H9 (cell line): ENCODE results near the gene FHOD3. TPM values are rescaled to one million over a fixed set of nuclear protein-coding genes. Genes with fewer than 3 reads are reported as not detected.

ENCODE experiments used
- DNase-seq: peaks from one replicate; pipeline ENCODE4 v3.0.0-alpha.2; 2017
- H2AFZ ChIP-seq: one replicate; pipeline ENCODE4 v1.6.1; 2013; ENCODE audit warnings: mild to moderate bottlenecking, low read length, control low read depth, moderate library complexity
- H2AK5ac ChIP-seq: 2 replicates; pipeline ENCODE4 v1.6.1; 2013; ENCODE audit warnings: low read length, control low read depth, mixed read lengths; ENCODE audit not compliant: insufficient read length
- H2BK120ac ChIP-seq: one replicate; pipeline ENCODE4 v1.6.1; 2013; ENCODE audit warnings: low read depth, mild to moderate bottlenecking, low read length, control low read depth, inconsistent platforms; ENCODE audit not compliant: poor library complexity, severe bottlenecking
- H2BK12ac ChIP-seq: 2 replicates; pipeline ENCODE4 v1.6.1; 2013; ENCODE audit warnings: low read length, control low read depth, mixed read lengths, low read depth; ENCODE audit not compliant: insufficient read length
- H2BK15ac ChIP-seq: 2 replicates; pipeline ENCODE4 v1.6.1; 2013; ENCODE audit warnings: low read depth, low read length, control low read depth
- H2BK20ac ChIP-seq: one replicate; pipeline ENCODE4 v1.6.1; 2013; ENCODE audit warnings: low read depth, mild to moderate bottlenecking, low read length, control low read depth, inconsistent platforms; ENCODE audit not compliant: poor library complexity, severe bottlenecking
- H2BK5ac ChIP-seq: 2 replicates; pipeline ENCODE4 v1.6.1; 2013; ENCODE audit warnings: low read length, control low read depth, mixed read lengths; ENCODE audit not compliant: insufficient read length
- H3K14ac ChIP-seq: 2 replicates; pipeline ENCODE4 v1.6.1; 2013; ENCODE audit warnings: low read length, control low read depth; ENCODE audit not compliant: insufficient read depth
- H3K18ac ChIP-seq: 2 replicates; pipeline ENCODE4 v1.6.1; 2013; ENCODE audit warnings: low read depth, mild to moderate bottlenecking, mixed read lengths, low read length, control low read depth; ENCODE audit not compliant: insufficient read length
- H3K23ac ChIP-seq: 2 replicates; pipeline ENCODE4 v1.6.1; 2013; ENCODE audit warnings: low read length, control low read depth, mixed read lengths, low read depth; ENCODE audit not compliant: insufficient read length
- H3K23me2 ChIP-seq: 2 replicates; pipeline ENCODE4 v1.6.1; 2013; ENCODE audit warnings: low read depth, mild to moderate bottlenecking, mixed read lengths, low read length, control low read depth; ENCODE audit not compliant: insufficient read length, poor library complexity, severe bottlenecking
- H3K27ac ChIP-seq: 2 replicates; pipeline ENCODE4 v1.5.1; 2013; ENCODE audit warnings: low read length, control low read depth, mixed read lengths, low read depth; ENCODE audit not compliant: insufficient read length
- H3K27me3 ChIP-seq: 2 replicates; pipeline ENCODE4 v1.6.1; 2013; ENCODE audit warnings: low read length, control low read depth, inconsistent platforms; ENCODE audit not compliant: insufficient read depth
- H3K4ac ChIP-seq: 2 replicates; pipeline ENCODE4 v1.6.1; 2013; ENCODE audit warnings: low read depth, mild to moderate bottlenecking, control low read depth, inconsistent platforms, low read length, moderate library complexity
- H3K4me1 ChIP-seq: 2 replicates; pipeline ENCODE4 v1.6.1; 2013; ENCODE audit warnings: low read length, control low read depth, inconsistent platforms; ENCODE audit not compliant: insufficient read depth
- H3K4me2 ChIP-seq: 2 replicates; pipeline ENCODE4 v1.6.1; 2013; ENCODE audit warnings: low read length, control low read depth, mixed read lengths; ENCODE audit not compliant: insufficient read length, insufficient read depth
- H3K56ac ChIP-seq: 2 replicates; pipeline ENCODE4 v1.6.1; 2013; ENCODE audit warnings: low read depth, mild to moderate bottlenecking, mixed read lengths, low read length, control low read depth; ENCODE audit not compliant: insufficient read length
- H3K79me1 ChIP-seq: 2 replicates; pipeline ENCODE4 v1.6.1; 2013; ENCODE audit warnings: low read depth, mild to moderate bottlenecking, moderate library complexity, low read length, control low read depth, inconsistent platforms; ENCODE audit not compliant: insufficient read depth, poor library complexity, severe bottlenecking
- H3K79me2 ChIP-seq: 2 replicates; pipeline ENCODE4 v1.6.1; 2013; ENCODE audit warnings: low read length, control low read depth, inconsistent platforms; ENCODE audit not compliant: insufficient read depth
- H3K9ac ChIP-seq: 2 replicates; pipeline ENCODE4 v1.6.1; 2013; ENCODE audit warnings: low read length, control low read depth, mixed read lengths; ENCODE audit not compliant: insufficient read length; ENCODE audit errors: extremely low read depth
- H3K9me3 ChIP-seq: one replicate; pipeline ENCODE4 v1.6.1; 2013; ENCODE audit warnings: low read depth, low read length, inconsistent platforms; ENCODE audit not compliant: control insufficient read depth
- H3T11ph ChIP-seq: one replicate; pipeline ENCODE4 v1.6.1; 2013; ENCODE audit warnings: mild to moderate bottlenecking, low read length, control low read depth, inconsistent platforms
- H4K20me1 ChIP-seq: one replicate; pipeline ENCODE4 v1.6.1; 2013; ENCODE audit not compliant: control insufficient read depth, insufficient read length, insufficient read depth
- H4K5ac ChIP-seq: 2 replicates; pipeline ENCODE4 v1.6.1; 2013; ENCODE audit warnings: low read depth, mild to moderate bottlenecking, mixed read lengths, low read length, control low read depth; ENCODE audit not compliant: insufficient read length
- H4K8ac ChIP-seq: replicated peaks from 2 replicates; pipeline ENCODE4 v1.6.1; 2013; ENCODE audit warnings: low read length, control low read depth, mixed read lengths, low read depth; ENCODE audit not compliant: insufficient read length
- H4K91ac ChIP-seq: 2 replicates; pipeline ENCODE4 v1.6.1; 2013; ENCODE audit warnings: low read depth, mild to moderate bottlenecking, moderate library complexity, mixed read lengths, low read length, control low read depth; ENCODE audit not compliant: insufficient read length
- H3K27ac Mint-ChIP-seq, 3 experiments: 2 replicates in 2 of 3; 3 replicates in 1 of 3; pipeline ENCODE4 v1.8.0; 2020 to 2021; ENCODE audit warnings: mixed read lengths in 3 of 3, mild to moderate bottlenecking in 1 of 3, moderate library complexity in 1 of 3
- H3K27me3 Mint-ChIP-seq: 2 replicates; pipeline ENCODE4 v1.8.0; 2021; ENCODE audit warnings: low read depth, mild to moderate bottlenecking, moderate library complexity, mixed read lengths
- H3K36me3 Mint-ChIP-seq, 3 experiments: 2 replicates in 2 of 3; 3 replicates in 1 of 3; pipeline ENCODE4 v1.8.0; 2020 to 2021; ENCODE audit warnings: low read depth in 3 of 3, mixed read lengths in 3 of 3; ENCODE audit not compliant: insufficient read depth in 1 of 3
- H3K4me1 Mint-ChIP-seq, 2 experiments: 2 replicates each; pipeline ENCODE4 v1.8.0; 2020; ENCODE audit warnings: mixed read lengths in 2 of 2
- H3K4me3 Mint-ChIP-seq, 2 experiments: 2 replicates in 1 of 2; 3 replicates in 1 of 2; pipeline ENCODE4 v1.8.0; 2020 to 2021; ENCODE audit warnings: mild to moderate bottlenecking in 2 of 2, mixed read lengths in 2 of 2, moderate library complexity in 1 of 2
- H3K9me3 Mint-ChIP-seq, 2 experiments: 2 replicates in 1 of 2; 3 replicates in 1 of 2; pipeline ENCODE4 v1.8.0; 2020; ENCODE audit warnings: mild to moderate bottlenecking in 2 of 2, mixed read lengths in 2 of 2, moderate library complexity in 1 of 2
- WGBS: extraction: QIAGEN DNeasy Blood & Tissue Kit; methylation state at CpG from one replicate; pipeline ENCODE4 v1.1.7; 2013; ENCODE audit warnings: missing lambda C conversion rate, low lambda C conversion rate, mixed read lengths; ENCODE audit not compliant: insufficient read length; ENCODE audit errors: extremely low coverage; 5-methylcytosine and 5-hydroxymethylcytosine counted together
- total RNA-seq: library from RNA; stranded (reverse); gene quantifications from 2 replicates; pipeline ENCODE4 v1.2.1, GENCODE V29; 2021
- TF ChIP-seq, protein P1 (sequence below): fragments of 200-600 bp; sonication (generic); conservative IDR thresholded peaks from 3 replicates; pipeline ENCODE4 v1.8.0; 2021; ENCODE audit warnings: antibody characterized with exemption, mild to moderate bottlenecking

FHOD3 gene
- total RNA-seq, 1 experiment from 2014 or later = 8.0 TPM

DNA sequence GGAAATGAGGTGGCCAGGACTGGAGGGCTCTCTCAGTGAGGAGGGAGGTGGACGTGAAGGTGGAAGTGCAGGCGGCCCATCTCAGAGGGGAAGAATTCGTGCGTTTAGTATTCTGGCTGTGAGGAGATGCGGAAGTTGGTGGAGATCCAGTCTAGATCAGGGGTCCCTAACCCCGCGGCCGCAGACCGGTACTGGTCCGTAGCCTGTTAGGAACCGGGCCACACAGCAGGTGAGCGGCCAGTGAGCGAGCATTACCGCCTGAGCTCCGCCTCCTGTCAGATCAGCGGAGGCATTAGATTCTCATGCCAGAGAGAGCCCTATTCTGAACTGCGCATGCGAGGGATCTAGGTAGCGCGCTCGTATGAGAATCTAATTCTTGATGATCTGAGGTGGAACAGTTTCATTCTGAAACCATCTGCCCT lies 1.6 kb upstream of the FHOD3 start:
- Histone ChIP-seq H3K18ac (no peak overlapping the region), H3K4me2 (peak overlapping the region; percentile 53), H3K14ac (no peak overlapping the region), H4K8ac (no peak overlapping the region), H2BK5ac (no peak overlapping the region), H2BK20ac (no peak overlapping the region), H3K9me3 (no peaks in the 10 kb centered on the region), H2AFZ (no peak overlapping the region), H2BK12ac (no peak overlapping the region), H3K4me1 (no peaks in the 10 kb centered on the region), H3K79me2 (no peaks in the 10 kb centered on the region), H3K4ac (no peak overlapping the region), H4K20me1 (no peaks in the 10 kb centered on the region), H4K5ac (no peak overlapping the region), H2BK120ac (no peak overlapping the region), H3K27me3 (peaks cover 22% of the 10 kb centered on the region), H3K27ac (no peak overlapping the region), H2AK5ac (no peak overlapping the region), H2BK15ac (no peak overlapping the region), H3T11ph (no peak overlapping the region), H4K91ac (no peak overlapping the region), H3K23me2 (peaks cover 20% of the 10 kb centered on the region), H3K56ac (no peak overlapping the region), H3K9ac (no peak overlapping the region), H3K79me1 (no peaks in the 10 kb centered on the region), H3K23ac (no peak overlapping the region)
- DNase-seq = no peak
- Mint-ChIP-seq H3K9me3 (no peaks in the 10 kb centered on the region; a peak in 1 of 5 replicates), H3K27ac (no peak overlapping the region), H3K4me1 (peaks cover 4 to 6% of the 10 kb centered on the region in 2 experiments), H3K4me3 (no peak overlapping the region), H3K36me3 (peaks cover 0 to 3% (median 0%) of the 10 kb centered on the region in 3 experiments; a peak in 3 of 7 replicates), H3K27me3 (peaks cover 29% of the 10 kb centered on the region)
- TF ChIP-seq, protein P1, sequence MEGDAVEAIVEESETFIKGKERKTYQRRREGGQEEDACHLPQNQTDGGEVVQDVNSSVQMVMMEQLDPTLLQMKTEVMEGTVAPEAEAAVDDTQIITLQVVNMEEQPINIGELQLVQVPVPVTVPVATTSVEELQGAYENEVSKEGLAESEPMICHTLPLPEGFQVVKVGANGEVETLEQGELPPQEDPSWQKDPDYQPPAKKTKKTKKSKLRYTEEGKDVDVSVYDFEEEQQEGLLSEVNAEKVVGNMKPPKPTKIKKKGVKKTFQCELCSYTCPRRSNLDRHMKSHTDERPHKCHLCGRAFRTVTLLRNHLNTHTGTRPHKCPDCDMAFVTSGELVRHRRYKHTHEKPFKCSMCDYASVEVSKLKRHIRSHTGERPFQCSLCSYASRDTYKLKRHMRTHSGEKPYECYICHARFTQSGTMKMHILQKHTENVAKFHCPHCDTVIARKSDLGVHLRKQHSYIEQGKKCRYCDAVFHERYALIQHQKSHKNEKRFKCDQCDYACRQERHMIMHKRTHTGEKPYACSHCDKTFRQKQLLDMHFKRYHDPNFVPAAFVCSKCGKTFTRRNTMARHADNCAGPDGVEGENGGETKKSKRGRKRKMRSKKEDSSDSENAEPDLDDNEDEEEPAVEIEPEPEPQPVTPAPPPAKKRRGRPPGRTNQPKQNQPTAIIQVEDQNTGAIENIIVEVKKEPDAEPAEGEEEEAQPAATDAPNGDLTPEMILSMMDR = no peak
- no CpG with 5 or more reads among the region's 21 CpGs for WGBS
